ENCODE measurements around the gene SEH1L. TPM values are rescaled to one million over a fixed set of nuclear protein-coding genes. Genes with fewer than 3 reads are reported as not detected.

SEH1L gene
- polyA plus RNA-seq, 1 donor (not counting 4 experiments of a cell fraction or from before 2014, with no cell fraction given): 60.5 TPM

DNA sequence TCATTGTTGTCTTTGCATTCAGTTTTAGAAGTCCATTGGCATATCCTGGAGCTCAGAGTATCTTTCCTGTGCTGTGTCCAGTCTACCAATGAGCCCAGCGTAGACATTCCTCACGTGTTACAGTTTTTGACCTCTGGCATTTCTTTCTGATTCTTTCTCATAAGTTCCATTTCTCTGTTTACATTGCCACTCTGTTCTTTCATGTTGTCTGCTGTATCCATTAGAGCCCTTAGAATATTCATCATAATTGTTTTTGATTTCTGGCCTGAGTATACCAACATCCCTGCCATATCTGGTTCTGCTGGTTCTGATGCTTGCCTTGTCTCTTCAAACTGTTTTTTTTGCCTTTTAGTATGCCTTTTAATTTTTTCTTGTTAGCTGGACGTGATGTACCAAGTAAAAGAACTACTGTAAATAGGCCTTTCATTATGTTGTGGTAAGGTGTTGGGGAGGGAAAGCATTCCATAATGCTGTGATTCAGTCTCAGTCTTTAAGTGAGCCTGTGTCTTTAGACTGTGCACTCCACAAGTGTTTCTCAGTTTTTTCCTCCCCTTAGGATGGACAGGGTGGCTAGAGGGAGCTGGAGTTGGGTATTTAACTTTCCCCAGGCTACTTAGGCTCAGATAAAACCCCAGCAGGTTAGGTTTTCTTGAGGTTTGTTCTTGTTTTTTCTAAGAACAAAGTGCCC is 78.9 kb downstream of the SEH1L start:
- DNase-seq (ENCODE audit: low read depth, low spot score) (no peak), FAIRE-seq (no peak)
- Histone ChIP-seq H3K4me3 (ENCODE audit: control insufficient read depth in 2 of 3, extremely low read depth in 1 of 3, insufficient read depth in 2 of 3, low read depth in 1 of 3, low read length in 3 of 3) (no peak overlapping the region), H3K27ac (ENCODE audit: control insufficient read depth, insufficient read depth, low read length) (no peak overlapping the region), H3K9ac (ENCODE audit: control insufficient read depth, extremely low read depth, insufficient read depth, low read length) (no peak overlapping the region), H3K4me1 (ENCODE audit: control insufficient read depth, extremely low read depth, insufficient read depth, low read length) (no peaks in the 10 kb centered on the region), H3K9me1 (ENCODE audit: control insufficient read depth, extremely low read depth, insufficient read depth, low read length) (no peaks in the 10 kb centered on the region), H3K79me2 (ENCODE audit: control insufficient read depth, insufficient read depth, low read length) (peaks cover 22% of the 10 kb centered on the region), H3K4me2 (ENCODE audit: control insufficient read depth, extremely low read depth, insufficient read depth, low read depth, low read length) (no peak overlapping the region), H3K27me3 (ENCODE audit: control insufficient read depth, extremely low read depth, insufficient read depth, low read length) (no peaks in the 10 kb centered on the region), H4K20me1 (ENCODE audit: control insufficient read depth, extremely low read depth, insufficient read depth, low read length) (no peaks in the 10 kb centered on the region), H2AFZ (ENCODE audit: control insufficient read depth, low read length) (no peak overlapping the region), H3K9me3 (ENCODE audit: control insufficient read depth, low read depth, low read length) (no peaks in the 10 kb centered on the region), H3K36me3 (ENCODE audit: control insufficient read depth in 2 of 2, extremely low read depth in 1 of 2, insufficient read depth in 2 of 2, low read length in 2 of 2) (peaks cover 3 to 10% of the 10 kb centered on the region in 2 experiments)
- TF ChIP-seq, protein P1, sequence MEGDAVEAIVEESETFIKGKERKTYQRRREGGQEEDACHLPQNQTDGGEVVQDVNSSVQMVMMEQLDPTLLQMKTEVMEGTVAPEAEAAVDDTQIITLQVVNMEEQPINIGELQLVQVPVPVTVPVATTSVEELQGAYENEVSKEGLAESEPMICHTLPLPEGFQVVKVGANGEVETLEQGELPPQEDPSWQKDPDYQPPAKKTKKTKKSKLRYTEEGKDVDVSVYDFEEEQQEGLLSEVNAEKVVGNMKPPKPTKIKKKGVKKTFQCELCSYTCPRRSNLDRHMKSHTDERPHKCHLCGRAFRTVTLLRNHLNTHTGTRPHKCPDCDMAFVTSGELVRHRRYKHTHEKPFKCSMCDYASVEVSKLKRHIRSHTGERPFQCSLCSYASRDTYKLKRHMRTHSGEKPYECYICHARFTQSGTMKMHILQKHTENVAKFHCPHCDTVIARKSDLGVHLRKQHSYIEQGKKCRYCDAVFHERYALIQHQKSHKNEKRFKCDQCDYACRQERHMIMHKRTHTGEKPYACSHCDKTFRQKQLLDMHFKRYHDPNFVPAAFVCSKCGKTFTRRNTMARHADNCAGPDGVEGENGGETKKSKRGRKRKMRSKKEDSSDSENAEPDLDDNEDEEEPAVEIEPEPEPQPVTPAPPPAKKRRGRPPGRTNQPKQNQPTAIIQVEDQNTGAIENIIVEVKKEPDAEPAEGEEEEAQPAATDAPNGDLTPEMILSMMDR (optimal IDR thresholded peaks at IDR 0.05 in 1 of 3, IDR thresholded peaks at IDR 0.05 in 1 of 3, conservative IDR thresholded peaks at IDR 0.05 in 1 of 3; ENCODE audit: extremely low read depth in 1 of 3, insufficient read depth in 2 of 3, low read length in 3 of 3): no peak
- dilution Hi-C loops (cut with MboI; ENCODE audit: extremely low pct_ligation_motif_present, low sequenced_read_pairs): no loop called here

DNA sequence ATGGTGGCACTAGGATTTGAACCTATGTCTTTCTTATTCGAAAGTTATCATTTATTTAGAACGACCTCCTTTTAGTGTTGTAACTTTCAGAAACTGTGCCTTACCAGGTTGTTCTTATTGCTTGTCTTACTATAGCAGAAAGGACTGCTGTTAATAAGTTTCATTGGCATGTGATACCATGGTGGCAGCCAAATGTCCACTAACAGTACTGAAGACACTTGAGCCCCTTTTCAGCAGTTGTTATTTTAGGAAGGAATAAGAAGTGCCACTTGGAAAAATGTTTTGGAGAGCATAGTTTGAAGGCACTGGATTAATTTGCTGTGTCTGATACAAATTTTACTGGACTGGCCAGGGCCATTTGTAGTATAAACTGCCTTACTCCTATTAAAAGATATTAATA is 81.1 kb downstream of the SEH1L start:
- Histone ChIP-seq H2AFZ (ENCODE audit: control insufficient read depth, low read length) (no peak overlapping the region), H3K79me2 (ENCODE audit: control insufficient read depth, insufficient read depth, low read length) (peaks cover 9% of the 10 kb centered on the region), H3K9ac (ENCODE audit: control insufficient read depth, extremely low read depth, insufficient read depth, low read length) (no peak overlapping the region), H3K27ac (ENCODE audit: control insufficient read depth, insufficient read depth, low read length) (no peak overlapping the region), H3K9me3 (ENCODE audit: control insufficient read depth, low read depth, low read length) (no peaks in the 10 kb centered on the region), H3K27me3 (ENCODE audit: control insufficient read depth, extremely low read depth, insufficient read depth, low read length) (no peaks in the 10 kb centered on the region), H4K20me1 (ENCODE audit: control insufficient read depth, extremely low read depth, insufficient read depth, low read length) (no peaks in the 10 kb centered on the region), H3K36me3 (ENCODE audit: control insufficient read depth in 2 of 2, extremely low read depth in 1 of 2, insufficient read depth in 2 of 2, low read length in 2 of 2) (peaks cover 3 to 10% of the 10 kb centered on the region in 2 experiments), H3K4me1 (ENCODE audit: control insufficient read depth, extremely low read depth, insufficient read depth, low read length) (no peaks in the 10 kb centered on the region), H3K4me2 (ENCODE audit: control insufficient read depth, extremely low read depth, insufficient read depth, low read depth, low read length) (no peak overlapping the region), H3K9me1 (ENCODE audit: control insufficient read depth, extremely low read depth, insufficient read depth, low read length) (no peaks in the 10 kb centered on the region), H3K4me3 (ENCODE audit: control insufficient read depth in 2 of 3, extremely low read depth in 1 of 3, insufficient read depth in 2 of 3, low read depth in 1 of 3, low read length in 3 of 3) (no peak overlapping the region)
- dilution Hi-C loops (cut with MboI; ENCODE audit: extremely low pct_ligation_motif_present, low sequenced_read_pairs): no loop called here
- no peak for FAIRE-seq
- no peak for DNase-seq (ENCODE audit: low read depth, low spot score)
- TF ChIP-seq, protein P1 (optimal IDR thresholded peaks at IDR 0.05 in 1 of 3, IDR thresholded peaks at IDR 0.05 in 1 of 3, conservative IDR thresholded peaks at IDR 0.05 in 1 of 3; ENCODE audit: extremely low read depth in 1 of 3, insufficient read depth in 2 of 3, low read length in 3 of 3): no peak
- TF ChIP-seq EZH2 (IDR thresholded peaks at IDR 0.05; ENCODE audit: low read length): no peak

Data from keratinocyte (primary cell).